ENCODE data around the gene AGPAT4. TPM values are rescaled to one million over a fixed set of nuclear protein-coding genes. Genes with fewer than 3 reads are reported as not detected.

Gene AGPAT4
- total and polyA plus RNA-seq, 2 of the 13 experiments (the other 11 are each of a cell fraction or from before 2014, with no cell fraction given) = 0.07 to 0.13 TPM

GRCh38 chr6:161232467-161232866, 41.4 kb downstream of the AGPAT4 start:
- no peaks in the 10 kb centered on the region for H3K4me1 ChIP-seq (ENCODE audit: insufficient read depth, low read length)
- in situ Hi-C loops (cut with HindIII; ENCODE audit: extremely low pct_ligation_motif_present, low pct_unique_long_range_greater_than_20kb) = no loop called here
- ChIA-PET CTCF (ENCODE audit: low intra/inter-chr PET ratio, low total read pairs) (no interaction called here), POLR2A (no interaction called here)
- no peak overlapping the region for H3K4me3 ChIP-seq (replicated peaks in 1 of 3; ENCODE audit: insufficient read depth in 1 of 3, low read depth in 2 of 3, low read length in 3 of 3)
- H2AFZ ChIP-seq (ENCODE audit: low read length) = no peak overlapping the region
- TF ChIP-seq ZFP36L2 (CRISPR knock-in tag; IDR thresholded peaks at IDR 0.05) (no peak), MLXIP (CRISPR knock-in tag; IDR thresholded peaks at IDR 0.05; ENCODE audit: borderline replicate concordance) (no peak), ZNF160 (CRISPR knock-in tag; IDR thresholded peaks at IDR 0.05) (no peak), GABPA (IDR thresholded peaks at IDR 0.05; ENCODE audit: low read depth, low read length) (no peak), GABPA (CRISPR knock-in tag; IDR thresholded peaks at IDR 0.05; ENCODE audit: low read depth) (no peak), HMG20B (CRISPR knock-in tag; conservative IDR thresholded peaks at IDR 0.05) (no peak), SIX4 (CRISPR knock-in tag; IDR thresholded peaks at IDR 0.05) (no peak), HMG20A (CRISPR knock-in tag; IDR thresholded peaks at IDR 0.05; ENCODE audit: borderline replicate concordance) (no peak), CENPT (CRISPR knock-in tag; IDR thresholded peaks at IDR 0.05; ENCODE audit: low read depth) (no peak), ZNF782 (CRISPR knock-in tag; IDR thresholded peaks at IDR 0.05; ENCODE audit: borderline replicate concordance) (no peak), FOXC1 (CRISPR knock-in tag; IDR thresholded peaks at IDR 0.05; ENCODE audit: borderline replicate concordance) (no peak), JUND (CRISPR knock-in tag; IDR thresholded peaks at IDR 0.05) (no peak), CBX1 (IDR thresholded peaks at IDR 0.05; ENCODE audit: low read depth) (no peak)
- TF ChIP-seq, protein P1, sequence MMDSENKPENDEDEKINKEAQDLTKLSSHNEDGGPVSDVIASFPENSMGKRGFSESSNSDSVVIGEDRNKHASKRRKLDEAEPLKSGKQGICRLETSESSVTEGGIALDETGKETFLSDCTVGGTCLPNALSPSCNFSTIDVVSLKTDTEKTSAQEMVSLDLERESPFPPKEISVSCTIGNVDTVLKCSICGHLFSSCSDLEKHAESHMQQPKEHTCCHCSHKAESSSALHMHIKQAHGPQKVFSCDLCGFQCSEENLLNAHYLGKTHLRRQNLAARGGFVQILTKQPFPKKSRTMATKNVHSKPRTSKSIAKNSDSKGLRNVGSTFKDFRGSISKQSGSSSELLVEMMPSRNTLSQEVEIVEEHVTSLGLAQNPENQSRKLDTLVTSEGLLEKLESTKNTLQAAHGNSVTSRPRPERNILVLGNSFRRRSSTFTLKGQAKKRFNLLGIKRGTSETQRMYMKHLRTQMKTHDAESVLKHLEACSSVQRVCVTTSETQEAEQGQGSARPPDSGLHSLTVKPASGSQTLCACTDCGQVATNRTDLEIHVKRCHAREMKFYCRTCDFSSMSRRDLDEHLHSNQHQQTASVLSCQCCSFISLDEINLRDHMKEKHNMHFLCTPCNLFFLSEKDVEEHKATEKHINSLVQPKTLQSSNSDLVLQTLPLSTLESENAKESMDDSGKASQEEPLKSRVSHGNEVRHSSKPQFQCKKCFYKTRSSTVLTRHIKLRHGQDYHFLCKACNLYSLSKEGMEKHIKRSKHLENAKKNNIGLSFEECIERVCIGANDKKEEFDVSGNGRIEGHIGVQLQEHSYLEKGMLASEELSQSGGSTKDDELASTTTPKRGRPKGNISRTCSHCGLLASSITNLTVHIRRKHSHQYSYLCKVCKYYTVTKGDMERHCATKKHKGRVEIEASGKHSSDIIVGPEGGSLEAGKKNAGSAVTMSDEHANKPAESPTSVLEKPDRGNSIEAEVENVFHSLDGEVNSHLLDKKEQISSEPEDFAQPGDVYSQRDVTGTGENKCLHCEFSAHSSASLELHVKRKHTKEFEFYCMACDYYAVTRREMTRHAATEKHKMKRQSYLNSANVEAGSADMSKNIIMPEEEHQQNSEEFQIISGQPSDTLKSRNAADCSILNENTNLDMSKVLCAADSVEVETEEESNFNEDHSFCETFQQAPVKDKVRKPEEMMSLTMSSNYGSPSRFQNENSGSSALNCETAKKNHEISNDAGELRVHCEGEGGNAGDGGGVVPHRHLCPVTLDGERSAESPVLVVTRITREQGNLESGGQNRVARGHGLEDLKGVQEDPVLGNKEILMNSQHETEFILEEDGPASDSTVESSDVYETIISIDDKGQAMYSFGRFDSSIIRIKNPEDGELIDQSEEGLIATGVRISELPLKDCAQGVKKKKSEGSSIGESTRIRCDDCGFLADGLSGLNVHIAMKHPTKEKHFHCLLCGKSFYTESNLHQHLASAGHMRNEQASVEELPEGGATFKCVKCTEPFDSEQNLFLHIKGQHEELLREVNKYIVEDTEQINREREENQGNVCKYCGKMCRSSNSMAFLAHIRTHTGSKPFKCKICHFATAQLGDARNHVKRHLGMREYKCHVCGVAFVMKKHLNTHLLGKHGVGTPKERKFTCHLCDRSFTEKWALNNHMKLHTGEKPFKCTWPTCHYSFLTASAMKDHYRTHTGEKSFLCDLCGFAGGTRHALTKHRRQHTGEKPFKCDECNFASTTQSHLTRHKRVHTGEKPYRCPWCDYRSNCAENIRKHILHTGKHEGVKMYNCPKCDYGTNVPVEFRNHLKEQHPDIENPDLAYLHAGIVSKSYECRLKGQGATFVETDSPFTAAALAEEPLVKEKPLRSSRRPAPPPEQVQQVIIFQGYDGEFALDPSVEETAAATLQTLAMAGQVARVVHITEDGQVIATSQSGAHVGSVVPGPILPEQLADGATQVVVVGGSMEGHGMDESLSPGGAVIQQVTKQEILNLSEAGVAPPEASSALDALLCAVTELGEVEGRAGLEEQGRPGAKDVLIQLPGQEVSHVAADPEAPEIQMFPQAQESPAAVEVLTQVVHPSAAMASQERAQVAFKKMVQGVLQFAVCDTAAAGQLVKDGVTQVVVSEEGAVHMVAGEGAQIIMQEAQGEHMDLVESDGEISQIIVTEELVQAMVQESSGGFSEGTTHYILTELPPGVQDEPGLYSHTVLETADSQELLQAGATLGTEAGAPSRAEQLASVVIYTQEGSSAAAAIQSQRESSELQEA (CRISPR knock-in tag; IDR thresholded peaks at IDR 0.05; ENCODE audit: not compliant biosample characterization) = no peak
- no peak overlapping the region for H3K9ac ChIP-seq (ENCODE audit: insufficient read depth, low read depth, low read length)
- BruUV-seq (replicated peaks) = no TSS peak
- no peaks in the 10 kb centered on the region for H4K20me1 ChIP-seq (ENCODE audit: insufficient read depth, low read length)
- ATAC-seq = no peak
- H3K27ac ChIP-seq (ENCODE audit: extremely low read length, insufficient read depth, low read length) = no peak overlapping the region
- H3K79me2 ChIP-seq (ENCODE audit: insufficient read depth, low read length) = no peaks in the 10 kb centered on the region
- no peaks in the 10 kb centered on the region for H3K36me3 ChIP-seq (replicated peaks in 1 of 2; ENCODE audit: control insufficient read depth in 1 of 2, insufficient read depth in 2 of 2, low read length in 2 of 2)
- DNase-seq (ENCODE audit: low spot score) = no peak
- intact Hi-C loops (cut with micrococcal nuclease; ENCODE audit: unreplicated experiment) = no loop called here
- no peak for FAIRE-seq
- H3K27me3 ChIP-seq (ENCODE audit: control insufficient read depth in 1 of 2, insufficient read depth in 2 of 2, low read length in 2 of 2) = peaks cover 5 to 17% of the 10 kb centered on the region in 2 experiments; a peak in 2 of 5 replicates
- H3K9me3 ChIP-seq (ENCODE audit: low read length) = no peaks in the 10 kb centered on the region
- WGBS (ENCODE audit: low lambda C conversion rate) = 32% methylated on average over 11 of the region's 11 CpGs
- H3K4me2 ChIP-seq (ENCODE audit: low read depth, low read length) = no peak overlapping the region

Measured in HepG2 (cell line).